Lung (tissue), 12 donors: ENCODE measurements around the gene OSBPL6. TPM values are rescaled to one million over a fixed set of nuclear protein-coding genes. Genes with fewer than 3 reads are reported as not detected.

Experiments
- ATAC-seq: fragments of 200-7000 bp; cut with Tn5 transposase; one replicate; pipeline ENCODE4 v1.9.1; 2020; ENCODE audit warnings: moderate number of reproducible peaks; ENCODE audit not compliant: insufficient read depth, low FRiP score
- DNase-seq, 3 donors: peaks; one replicate each; pipeline ENCODE4 v3.0.0-alpha.2; 2013 to 2017
- H3K27ac ChIP-seq, 2 donors: one replicate each; pipeline ENCODE4 v1.5.1; 2013; ENCODE audit warnings: mild to moderate bottlenecking in 2 of 2, moderate library complexity in 2 of 2, control low read depth in 1 of 2, inconsistent platforms in 1 of 2, low read depth in 1 of 2, low read length in 1 of 2
- H3K27me3 ChIP-seq, 3 donors: one replicate each; pipeline ENCODE4 v1.5.1; 2013; ENCODE audit warnings: low read length in 2 of 3; ENCODE audit not compliant: control insufficient read depth in 3 of 3, insufficient read depth in 3 of 3
- H3K36me3 ChIP-seq, 4 donors: one replicate each; pipeline ENCODE4 v1.5.1; 2013; ENCODE audit warnings: low read length in 4 of 4, mild to moderate bottlenecking in 1 of 4, moderate library complexity in 1 of 4; ENCODE audit not compliant: control insufficient read depth in 4 of 4, insufficient read depth in 4 of 4
- H3K4me1 ChIP-seq, 5 donors: one replicate each; pipeline ENCODE4 v1.5.1; 2013; ENCODE audit warnings: low read length in 5 of 5, mild to moderate bottlenecking in 2 of 5, moderate library complexity in 1 of 5; ENCODE audit not compliant: control insufficient read depth in 5 of 5, insufficient read depth in 5 of 5
- H3K4me3 ChIP-seq: one replicate; pipeline ENCODE4 v1.5.1; 2013; ENCODE audit warnings: mild to moderate bottlenecking, control low read depth, moderate library complexity
- H3K9ac ChIP-seq, 2 donors: one replicate each; pipeline ENCODE4 v1.5.1; 2013; ENCODE audit warnings: low read length in 2 of 2, control low read depth in 1 of 2; ENCODE audit not compliant: insufficient read depth in 1 of 2
- H3K9me3 ChIP-seq, 4 donors: one replicate each; pipeline ENCODE4 v1.5.1; 2013; ENCODE audit warnings: low read length in 3 of 4, mild to moderate bottlenecking in 1 of 4, moderate library complexity in 1 of 4; ENCODE audit not compliant: control insufficient read depth in 4 of 4, insufficient read depth in 3 of 4
- WGBS, 2 donors: extraction: QIAGEN DNeasy Blood & Tissue Kit; methylation state at CpG; one replicate each; pipeline ENCODE4 v1.1.7; 2013; 5-methylcytosine and 5-hydroxymethylcytosine counted together
- polyA plus RNA-seq, 2 donors: library from polyadenylated mRNA; stranded (reverse); fragments of 200-250 nt; gene quantifications; one replicate each; pipeline ENCODE4 v1.2.1, GENCODE V29; 2013
- total RNA-seq, 2 donors: library from RNA; depleted of rRNA in 1 of 2; stranded (reverse); fragments of >200 nt in 1 of 2; gene quantifications; one replicate each; pipeline ENCODE4 v1.2.1, GENCODE V29; 2014 to 2021
- TF ChIP-seq, protein P1 (sequence below): IDR thresholded peaks from 2 replicates; pipeline ENCODE4 v1.5.1; 2012; ENCODE audit warnings: mild to moderate bottlenecking; ENCODE audit errors: control extremely low read depth, extremely low read depth
- donor health status: control.
- donor health status: control.
- donor health status: Bipolar disorder and iron deficiency.
- donor health status: healthy.
- donor health status: DM: yes; HTN: yes; CAD: no.

OSBPL6 gene
- total and polyA plus RNA-seq, 4 donors, result 1.9 to 23.5 (median 7.8) TPM

GRCh38 chr2:178188466-178188865 lies 5.8 kb upstream of the OSBPL6 start:
- ATAC-seq (no peak), DNase-seq (no peak)
- Histone ChIP-seq H3K4me3 (no peak overlapping the region), H3K27ac (no peak overlapping the region), H3K9ac (no peak overlapping the region), H3K27me3 (peaks cover 0 to 12% (median 3%) of the 10 kb centered on the region in 3 donors), H3K4me1 (peaks cover 0 to 4% (median 0%) of the 10 kb centered on the region in 5 donors), H3K36me3 (no peaks in the 10 kb centered on the region), H3K9me3 (no peaks in the 10 kb centered on the region)
- TF ChIP-seq, protein P1, sequence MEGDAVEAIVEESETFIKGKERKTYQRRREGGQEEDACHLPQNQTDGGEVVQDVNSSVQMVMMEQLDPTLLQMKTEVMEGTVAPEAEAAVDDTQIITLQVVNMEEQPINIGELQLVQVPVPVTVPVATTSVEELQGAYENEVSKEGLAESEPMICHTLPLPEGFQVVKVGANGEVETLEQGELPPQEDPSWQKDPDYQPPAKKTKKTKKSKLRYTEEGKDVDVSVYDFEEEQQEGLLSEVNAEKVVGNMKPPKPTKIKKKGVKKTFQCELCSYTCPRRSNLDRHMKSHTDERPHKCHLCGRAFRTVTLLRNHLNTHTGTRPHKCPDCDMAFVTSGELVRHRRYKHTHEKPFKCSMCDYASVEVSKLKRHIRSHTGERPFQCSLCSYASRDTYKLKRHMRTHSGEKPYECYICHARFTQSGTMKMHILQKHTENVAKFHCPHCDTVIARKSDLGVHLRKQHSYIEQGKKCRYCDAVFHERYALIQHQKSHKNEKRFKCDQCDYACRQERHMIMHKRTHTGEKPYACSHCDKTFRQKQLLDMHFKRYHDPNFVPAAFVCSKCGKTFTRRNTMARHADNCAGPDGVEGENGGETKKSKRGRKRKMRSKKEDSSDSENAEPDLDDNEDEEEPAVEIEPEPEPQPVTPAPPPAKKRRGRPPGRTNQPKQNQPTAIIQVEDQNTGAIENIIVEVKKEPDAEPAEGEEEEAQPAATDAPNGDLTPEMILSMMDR, result no peak
- 94 to 96% methylated on average over 2 of the region's 2 CpGs for WGBS, 2 donors

- ATAC-seq (no peak), DNase-seq (peak in 2 of 3 donors; percentile 3 to 10)
- H3K9me3 ChIP-seq, result no peaks in the 10 kb centered on the region
- H3K4me3 ChIP-seq, result no peak overlapping the region
- 43 to 61% methylated on average over 6 of the region's 6 CpGs for WGBS, 2 donors
- no peaks in the 10 kb centered on the region for H3K36me3 ChIP-seq
- H3K27me3 ChIP-seq, result peaks cover 0 to 17% (median 0%) of the 10 kb centered on the region in 3 donors
- no peak overlapping the region for H3K9ac ChIP-seq
- H3K4me1 ChIP-seq, result peaks cover 0 to 14% (median 0%) of the 10 kb centered on the region in 5 donors
- no peak overlapping the region for H3K27ac ChIP-seq
- TF ChIP-seq, protein P1, result no peak
Measured at GRCh38 chr2:178191004-178191508, 3.3 kb upstream of the OSBPL6 start.

DNA sequence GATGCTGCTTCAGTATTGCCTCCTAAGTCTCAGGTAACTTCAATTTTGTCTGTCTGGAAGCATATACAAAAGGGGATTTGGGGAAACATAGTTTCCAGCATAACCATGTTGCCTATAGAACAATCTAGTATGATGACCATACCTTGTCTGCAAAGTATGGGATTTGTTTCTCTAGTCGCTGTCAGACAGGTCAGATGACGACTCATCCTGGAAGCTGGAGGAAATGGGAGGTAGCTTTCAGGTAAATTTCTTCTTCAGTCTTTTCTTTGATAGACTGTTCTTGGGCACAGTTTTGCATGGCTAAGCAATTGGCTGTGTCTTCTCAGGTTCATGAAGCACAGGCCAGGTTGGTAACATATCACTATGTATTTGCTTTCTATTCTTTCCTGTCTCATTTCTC lies 2.8 kb upstream of the OSBPL6 start:
- peaks cover 0 to 21% (median 4%) of the 10 kb centered on the region in 3 donors for H3K27me3 ChIP-seq
- no peak for ATAC-seq
- TF ChIP-seq, protein P1, result no peak
- H3K9ac ChIP-seq, result no peak overlapping the region
- no peak overlapping the region for H3K27ac ChIP-seq
- no peaks in the 10 kb centered on the region for H3K9me3 ChIP-seq
- DNase-seq, result no peak
- peaks cover 0 to 14% (median 0%) of the 10 kb centered on the region in 5 donors for H3K4me1 ChIP-seq
- H3K4me3 ChIP-seq, result no peak overlapping the region
- 94 to 95% methylated on average over 2 of the region's 2 CpGs for WGBS, 2 donors
- no peaks in the 10 kb centered on the region for H3K36me3 ChIP-seq

DNA sequence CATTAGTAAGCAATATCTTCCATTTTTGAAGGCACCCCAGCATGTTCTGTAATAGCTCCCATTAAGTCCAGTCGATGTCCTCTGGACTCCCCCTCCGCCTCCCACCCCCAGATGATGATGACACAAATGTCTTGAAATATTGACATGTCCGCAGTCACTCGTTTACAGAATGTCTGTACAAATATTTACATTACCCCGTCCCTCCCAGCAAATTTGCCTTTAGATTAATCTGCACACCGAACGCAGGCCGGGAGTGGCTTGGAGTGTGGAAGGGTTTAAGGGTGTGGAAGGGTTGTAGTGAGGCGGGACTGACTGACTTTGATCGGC lies 853 bp upstream of the OSBPL6 start:
- WGBS, 2 donors, result 8 to 18% methylated on average over 10 of the region's 10 CpGs
- H3K4me1 ChIP-seq, result peaks cover 0 to 14% (median 0%) of the 10 kb centered on the region in 5 donors
- ATAC-seq (no peak), DNase-seq (no peak)
- peaks cover 0 to 28% (median 9%) of the 10 kb centered on the region in 3 donors for H3K27me3 ChIP-seq
- no peaks in the 10 kb centered on the region for H3K9me3 ChIP-seq
- H3K27ac ChIP-seq, result peak overlapping the region; percentile 89 to 91
- H3K36me3 ChIP-seq, result no peaks in the 10 kb centered on the region
- peak overlapping the region; percentile 89 for H3K4me3 ChIP-seq
- TF ChIP-seq, protein P1, result no peak
- no peak overlapping the region for H3K9ac ChIP-seq
